Measurements from ENCODE around the gene SLC17A7. TPM values are rescaled to one million over a fixed set of nuclear protein-coding genes. Genes with fewer than 3 reads are reported as not detected.
"Not testable (repeated sequence)": the region's sequence is repeated elsewhere in the genome, so short reads cannot be mapped to it uniquely, and the experiment has no call there.

Gene SLC17A7
- total and polyA plus RNA-seq, 2 of the 8 experiments (the other 6 are each of a cell fraction or from before 2014, with no cell fraction given), result 2.7 to 3.0 TPM

DNA sequence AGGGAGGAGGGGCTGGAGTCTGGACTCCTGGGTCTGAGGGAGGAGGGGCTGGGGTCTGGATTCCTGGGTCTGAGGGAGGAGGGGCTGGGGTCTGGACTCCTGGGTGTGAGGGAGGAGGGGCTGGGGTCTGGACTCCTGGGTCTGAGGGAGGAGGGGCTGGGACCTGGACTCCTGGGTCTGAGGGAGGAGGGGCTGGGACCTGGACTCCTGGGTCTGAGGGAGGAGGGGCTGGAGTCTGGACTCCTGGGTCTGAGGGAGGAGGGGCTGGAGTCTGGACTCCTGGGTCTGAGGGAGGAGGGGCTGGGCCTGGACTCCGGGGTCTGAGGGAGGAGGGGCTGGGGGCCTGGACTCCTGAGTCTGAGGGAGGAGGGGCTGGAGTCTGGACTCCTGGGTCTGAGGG, 19.8 kb upstream of the SLC17A7 start:
- H2BK20ac ChIP-seq (ENCODE audit: low read length); H3K79me2 ChIP-seq (ENCODE audit: control insufficient read depth in 1 of 2, insufficient read depth in 2 of 2, low read length in 2 of 2); H4K20me1 ChIP-seq (replicated peaks in 1 of 2; ENCODE audit: control insufficient read depth in 1 of 2, insufficient read depth in 2 of 2, low read length in 2 of 2); POLR2A ChIA-PET (ENCODE audit: partially characterized antibody); H2AFZ ChIP-seq (ENCODE audit: low read length); H3K14ac ChIP-seq (ENCODE audit: insufficient read length); H3K27ac ChIP-seq (ENCODE audit: low read depth, low read length); H3K23me2 ChIP-seq (ENCODE audit: low read depth, low read length); H2AK5ac ChIP-seq (ENCODE audit: low read depth, low read length); H4K91ac ChIP-seq (replicated peaks; ENCODE audit: insufficient read length, low read length); H3K9ac ChIP-seq (replicated peaks in 1 of 4; ENCODE audit: extremely low read depth in 1 of 4, low read depth in 3 of 4, low read length in 3 of 4); H4K5ac ChIP-seq (ENCODE audit: insufficient read length, low read depth, low read length); H3K18ac ChIP-seq (ENCODE audit: extremely low read depth, low read length); H3K4me1 ChIP-seq (replicated peaks in 1 of 4; ENCODE audit: control insufficient read depth in 3 of 4, insufficient read depth in 4 of 4, low read length in 3 of 4); H2BK15ac ChIP-seq (ENCODE audit: low read length); H2BK120ac ChIP-seq (replicated peaks; ENCODE audit: low read depth, low read length); H2BK12ac ChIP-seq (ENCODE audit: low read depth, low read length); H4K8ac ChIP-seq (ENCODE audit: extremely low read depth, insufficient read depth, low read length); H3K79me1 ChIP-seq (ENCODE audit: low read depth, low read length); H3K4ac ChIP-seq (replicated peaks; ENCODE audit: insufficient read length, low read depth, low read length); H3K9me3 ChIP-seq (ENCODE audit: insufficient read depth in 2 of 2, low read depth in 1 of 2, low read length in 1 of 2); FAIRE-seq; H3K56ac ChIP-seq (replicated peaks; ENCODE audit: insufficient read length, low read depth, low read length); H3K4me3 ChIP-seq (ENCODE audit: extremely low read depth in 1 of 4, insufficient read depth in 2 of 4, low read depth in 3 of 4, low read length in 4 of 4); H2BK5ac ChIP-seq (ENCODE audit: low read depth, low read length); DNase-seq (ENCODE audit: low read depth in 1 of 2, low spot score in 2 of 2); H3K27me3 ChIP-seq (replicated peaks in 1 of 4; ENCODE audit: control insufficient read depth in 3 of 4, extremely low read depth in 1 of 4, insufficient read depth in 3 of 4, low read length in 3 of 4); H3K23ac ChIP-seq (ENCODE audit: insufficient read length); H3K4me2 ChIP-seq (ENCODE audit: insufficient read depth in 1 of 2, low read depth in 2 of 2, low read length in 2 of 2): not testable (repeated sequence)
- peaks cover 0 to 12% (median 4%) of the 10 kb centered on the region in 4 experiments; a peak in 4 of 8 replicates for H3K36me3 ChIP-seq (ENCODE audit: control insufficient read depth in 2 of 4, insufficient read depth in 4 of 4, low read length in 3 of 4)
- no CpG with 5 or more reads among the region's 1 CpG for WGBS, 2 experiments (ENCODE audit: extremely low coverage in 1 of 2, insufficient coverage in 1 of 2, insufficient read length in 1 of 2, insufficient replicate concordance in 2 of 2, low coverage in 1 of 2, low lambda C conversion rate in 2 of 2, missing lambda C conversion rate in 1 of 2)
- CTCF ChIA-PET (ENCODE audit: partially characterized antibody), result interaction anchor here (4.8 kb wide), 1 partner anchor 11 kb away, joined by 28 read pairs; the partner anchor contains the start of gene FLT3LG
